CD4-positive, alpha-beta T cell treated with Interleukin-15 for 4 hours (primary cell): ENCODE results near the gene ZNF823.
"Not testable (repeated sequence)": the region's sequence is repeated elsewhere in the genome, so short reads cannot be mapped to it uniquely, and the experiment has no call there.

Source experiments
- DNase-seq: peaks from one replicate; pipeline ENCODE4 v3.0.0-alpha.2; 2020; ENCODE audit warnings: low spot score

The ZNF823 gene

DNA sequence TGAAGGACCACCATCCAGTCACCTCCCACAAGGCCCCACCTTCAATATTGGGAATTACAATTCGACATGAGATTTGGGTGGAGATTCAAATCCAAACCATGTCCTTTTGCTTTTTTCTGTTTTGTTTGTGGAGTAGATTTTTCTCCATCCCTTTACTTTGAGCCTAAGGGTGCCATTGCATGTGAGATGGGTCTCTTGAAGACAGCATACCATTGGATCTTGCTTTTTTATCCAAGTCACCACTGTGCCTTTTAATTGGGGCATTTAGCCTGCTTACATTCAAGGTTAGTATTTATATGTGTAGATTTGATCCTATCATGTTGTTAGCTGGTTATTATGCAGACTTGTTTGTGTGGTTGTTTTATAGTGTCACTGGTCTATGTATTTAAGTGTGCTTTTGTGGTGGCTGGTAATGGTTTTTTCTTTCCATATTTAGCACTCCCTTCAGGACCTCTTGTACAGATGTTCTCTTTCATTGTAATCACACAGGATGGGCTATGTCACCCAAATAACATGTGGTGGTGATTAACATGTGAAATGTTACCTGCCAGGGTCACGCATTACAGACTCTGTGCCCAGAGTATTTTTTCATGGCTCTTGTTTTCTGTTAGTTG lies 58.0 kb downstream of the ZNF823 start:
- no peak for DNase-seq

DNA sequence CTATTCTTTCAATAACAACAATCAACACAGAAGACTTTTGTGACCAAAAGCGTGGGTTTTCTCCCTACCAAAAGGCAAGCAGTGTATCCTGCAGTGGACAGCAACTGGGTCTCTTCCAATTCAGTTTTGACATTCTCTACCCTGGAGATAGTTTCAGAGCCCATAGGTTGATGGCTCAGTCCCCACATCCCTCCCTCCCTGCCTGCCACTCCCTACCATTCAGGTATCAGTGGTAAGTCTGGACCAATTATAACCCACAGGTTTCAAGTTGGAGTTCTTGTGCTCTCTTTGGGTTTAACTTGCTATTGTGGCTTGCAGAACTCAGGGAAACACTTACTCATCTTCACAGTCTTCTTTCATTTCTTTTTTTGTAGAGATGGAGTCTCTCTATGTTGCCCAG lies 60.2 kb downstream of the ZNF823 start:
- no peak for DNase-seq

DNA sequence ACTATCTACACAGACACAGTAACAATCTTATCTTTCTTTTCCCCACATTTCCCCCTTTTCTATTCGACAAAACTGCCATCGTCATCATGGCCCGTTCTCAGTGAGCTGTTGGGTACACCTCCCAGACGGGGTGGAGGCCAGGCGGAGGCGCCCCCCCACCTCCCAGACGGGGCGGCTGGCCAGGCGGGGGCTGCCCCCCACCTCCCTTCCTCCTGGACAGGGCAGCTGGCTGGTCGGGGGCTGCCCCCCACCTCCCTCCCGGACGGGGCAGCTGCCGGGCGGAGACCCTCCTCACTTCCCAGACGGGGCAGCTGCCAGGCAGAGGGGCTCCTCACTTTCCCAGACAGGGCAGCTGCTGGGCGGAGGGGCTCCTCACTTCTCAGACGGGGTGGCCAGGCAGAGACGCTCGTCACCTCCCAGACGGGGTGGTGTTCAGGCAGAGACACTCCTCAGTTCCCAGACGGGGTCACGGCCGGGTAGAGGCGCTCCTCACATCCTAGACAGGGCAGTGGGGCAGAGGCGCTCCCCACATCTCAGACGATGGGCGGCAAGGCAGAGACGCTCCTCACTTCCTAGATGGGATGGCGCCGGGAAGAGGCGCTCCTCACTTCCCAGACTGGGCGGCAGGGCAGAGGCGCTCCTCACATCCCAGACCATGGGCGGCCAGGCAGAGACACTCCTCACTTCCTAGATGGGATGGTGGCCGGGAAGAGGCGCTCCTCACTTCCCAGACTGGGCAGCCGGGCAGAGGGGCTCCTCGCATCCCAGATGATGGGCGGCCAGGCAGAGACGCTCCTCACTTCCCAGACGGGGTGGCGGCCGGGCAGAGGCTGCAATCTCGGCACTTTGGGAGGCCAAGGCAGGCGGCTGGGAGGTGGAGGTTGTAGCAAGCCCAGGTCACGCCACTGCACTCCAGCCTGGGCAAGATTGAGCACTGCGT lies 61.8 kb downstream of the ZNF823 start:
- DNase-seq = not testable (repeated sequence)

DNA sequence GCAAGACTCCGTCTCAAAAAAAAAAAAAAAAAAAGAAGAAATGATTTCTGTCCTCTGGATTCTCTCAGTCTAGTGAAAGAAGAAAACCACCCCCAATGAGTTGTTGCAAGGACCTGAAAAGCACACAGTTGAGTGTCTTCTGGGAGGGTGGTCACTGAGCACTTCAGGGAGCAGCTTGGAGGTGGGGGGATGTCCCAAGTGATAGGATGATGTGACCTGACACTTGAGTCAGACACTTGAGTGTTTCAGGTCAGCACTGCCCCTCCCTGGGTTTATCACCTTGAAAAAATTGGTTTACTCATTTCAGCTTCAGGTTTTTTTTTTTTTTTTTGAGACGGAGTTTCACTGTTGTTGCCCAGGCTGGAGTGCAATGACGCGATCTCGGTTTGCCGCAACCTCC lies 63.2 kb downstream of the ZNF823 start:
- no peak for DNase-seq

DNA sequence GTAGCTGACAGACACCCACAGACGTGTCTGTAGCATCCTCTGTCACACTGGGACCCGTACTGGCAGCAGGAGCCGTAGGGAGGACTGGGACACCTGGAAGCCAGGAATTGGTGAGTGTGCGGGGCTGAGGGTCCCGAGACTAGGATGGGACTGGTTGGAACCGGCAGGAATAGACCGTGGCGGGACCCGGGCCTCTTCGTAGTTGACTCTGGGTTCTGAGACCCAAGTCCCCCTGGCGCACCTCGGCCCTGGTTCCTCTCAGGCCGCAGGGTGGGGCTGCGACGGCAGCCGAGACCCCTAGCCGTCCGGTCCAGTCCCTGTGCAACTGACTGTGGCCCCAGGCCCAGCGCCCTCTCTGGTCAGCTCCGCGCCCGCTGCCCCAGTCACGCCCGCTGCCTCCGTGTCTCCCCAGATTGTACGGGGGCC lies 64.7 kb downstream of the ZNF823 start:
- no peak for DNase-seq

DNA sequence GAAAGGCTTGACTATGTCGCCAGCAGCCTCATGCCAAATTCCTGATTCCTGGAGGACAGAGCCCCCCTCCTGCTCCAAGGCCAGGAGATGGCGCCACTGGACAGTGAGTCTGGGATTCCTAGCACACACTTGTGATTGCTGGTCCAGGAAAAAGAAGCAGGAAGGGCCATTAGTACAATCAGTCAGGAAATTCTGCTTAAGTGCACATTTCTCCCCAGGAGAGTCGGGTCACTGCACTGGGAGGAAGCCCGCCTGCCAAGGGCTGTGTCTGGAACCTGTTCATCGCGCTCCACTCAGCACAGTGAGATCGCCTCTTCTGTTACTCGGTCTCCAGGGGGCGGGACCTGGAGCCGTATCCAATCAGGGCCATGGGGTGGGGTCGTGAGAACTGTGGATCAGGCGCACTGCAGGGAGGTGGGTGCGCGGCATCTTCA lies 65.1 kb downstream of the ZNF823 start:
- no peak for DNase-seq
